Vagina (tissue), 2 donors: ENCODE data around the gene TRO. TPM values are rescaled to one million over a fixed set of nuclear protein-coding genes. Genes with fewer than 3 reads are reported as not detected.

Experiments used
- DNase-seq, 2 donors: peaks; one replicate each; pipeline ENCODE4 v3.0.0-alpha.2; 2017; ENCODE audit errors: extremely low spot score in 2 of 2
- H3K27ac ChIP-seq: fragments of 200-600 bp; sonication (generic); one replicate; pipeline ENCODE4 v1.5.1; 2019
- H3K27me3 ChIP-seq: fragments of 200-600 bp; sonication (generic); one replicate; pipeline ENCODE4 v1.5.1; 2019
- H3K36me3 ChIP-seq, 2 donors: fragments of 200-600 bp; sonication (generic); one replicate each; pipeline ENCODE4 v1.5.1; 2017 to 2019
- H3K4me1 ChIP-seq: fragments of 200-600 bp; sonication (generic); one replicate; pipeline ENCODE4 v1.5.1; 2019
- H3K4me3 ChIP-seq, 2 donors: fragments of 200-600 bp; sonication (generic); 1 replicate in 1 of 2; 2 replicates in 1 of 2; pipeline ENCODE4 v1.5.1; 2016 to 2019
- H3K9me3 ChIP-seq: fragments of 200-600 bp; sonication (generic); one replicate; pipeline ENCODE4 v1.5.1; 2019
- CTCF ChIP-seq, 3 experiments: fragments of 450-650 bp in 2 of 3; fragments of 200-600 bp in 1 of 3; sonication (generic) in 1 of 3; IDR thresholded peaks; one replicate each; pipeline ENCODE4 v1.5.1; 2017 to 2019; ENCODE audit warnings: antibody characterized with exemption in 3 of 3, mild to moderate bottlenecking in 2 of 3, moderate library complexity in 2 of 3
- POLR2A ChIP-seq, 2 donors: fragments of 450-650 bp; IDR thresholded peaks; one replicate each; pipeline ENCODE4 v1.6.1; 2017; ENCODE audit warnings: antibody characterized with exemption in 2 of 2, mild to moderate bottlenecking in 2 of 2, moderate library complexity in 2 of 2
- POLR2AphosphoS5 ChIP-seq, 2 donors: sonication (generic); formaldehyde crosslinking; IDR thresholded peaks; one replicate each; pipeline ENCODE4 v1.9.0; 2017; ENCODE audit warnings: antibody characterized with exemption in 2 of 2, mild to moderate bottlenecking in 2 of 2, low read depth in 1 of 2; ENCODE audit not compliant: insufficient read depth in 1 of 2
- intact Hi-C: fragments of 100-400 bp; cut with DNase I; formaldehyde crosslinking; loops from one replicate; pipeline ENCODE4 v1.15.1; 2023
- total RNA-seq: library from RNA; depleted of rRNA; stranded (reverse); fragments of >200 nt; gene quantifications from one replicate; pipeline ENCODE4 v1.2.3, GENCODE V29; 2016

The TRO gene
- total RNA-seq, 1 donor from 2014 or later, result 12.3 TPM

DNA sequence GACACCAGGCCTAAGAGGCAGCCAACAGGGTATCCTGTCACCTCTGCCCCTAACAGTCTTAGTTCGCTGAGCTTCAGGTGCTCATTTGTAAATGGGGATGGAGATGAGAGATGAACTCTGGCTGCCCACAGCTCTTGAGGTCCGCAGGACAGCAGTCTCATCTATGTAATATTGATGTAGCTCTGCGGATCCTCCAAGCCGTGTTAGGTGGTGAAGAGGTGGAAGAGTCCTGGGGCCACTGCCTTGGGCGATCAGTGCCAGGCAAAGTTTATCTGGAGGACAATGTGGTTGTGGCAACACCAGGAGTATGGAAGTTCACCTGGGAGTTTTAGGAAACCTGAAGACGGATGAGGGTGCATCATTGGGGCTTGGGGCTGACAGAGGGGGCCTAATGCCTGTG is 13.4 kb downstream of the TRO start:
- intact Hi-C loops, result loop anchor here (10.0 kb wide), 1 partner anchor 111 kb away; no protein-coding TSS in a partner anchor
- DNase-seq, result peak in 1 of 2 donors; percentile 77

GRCh38 chrX:54934890-54935289 is 14.3 kb downstream of the TRO start:
- no peaks in the 10 kb centered on the region for H3K27me3 ChIP-seq
- no peak overlapping the region for H3K4me3 ChIP-seq
- DNase-seq, result peak in 1 of 2 donors; percentile 85

More for the DNA sequence above, 13.4 kb downstream of the TRO start:
- Histone ChIP-seq H3K27me3 (no peaks in the 10 kb centered on the region), H3K36me3 (peaks cover 0 to 4% of the 10 kb centered on the region in 2 donors), H3K9me3 (no peaks in the 10 kb centered on the region), H3K27ac (no peak overlapping the region), H3K4me1 (no peaks in the 10 kb centered on the region), H3K4me3 (no peak overlapping the region)
- TF ChIP-seq POLR2A (IDR thresholded peaks at IDR 0.05) (no peak), CTCF (IDR thresholded peaks at IDR 0.05) (no peak), POLR2AphosphoS5 (IDR thresholded peaks at IDR 0.05; ENCODE audit: insufficient read depth in 1 of 2, low read depth in 1 of 2) (no peak)

GRCh38 chrX:54935306-54935705 is 14.7 kb downstream of the TRO start:
- DNase-seq, result no peak
- intact Hi-C loops, result loop anchor here (10.0 kb wide), 1 partner anchor 109 kb away; no protein-coding TSS in a partner anchor
- H3K4me1 ChIP-seq, result no peaks in the 10 kb centered on the region
- no peak overlapping the region for H3K27ac ChIP-seq
- H3K27me3 ChIP-seq, result no peaks in the 10 kb centered on the region
- H3K36me3 ChIP-seq, result no peaks in the 10 kb centered on the region
- TF ChIP-seq CTCF (IDR thresholded peaks at IDR 0.05) (no peak), POLR2AphosphoS5 (IDR thresholded peaks at IDR 0.05; ENCODE audit: insufficient read depth in 1 of 2, low read depth in 1 of 2) (no peak), POLR2A (IDR thresholded peaks at IDR 0.05) (no peak)
- H3K9me3 ChIP-seq, result no peaks in the 10 kb centered on the region
- H3K4me3 ChIP-seq, result no peak overlapping the region

More at GRCh38 chrX:54934890-54935289, 14.3 kb downstream of the TRO start:
- no peaks in the 10 kb centered on the region for H3K4me1 ChIP-seq
- H3K27ac ChIP-seq, result no peak overlapping the region
- no peaks in the 10 kb centered on the region for H3K36me3 ChIP-seq
- no peaks in the 10 kb centered on the region for H3K9me3 ChIP-seq
- TF ChIP-seq POLR2AphosphoS5 (IDR thresholded peaks at IDR 0.05; ENCODE audit: insufficient read depth in 1 of 2, low read depth in 1 of 2), result no peak
- TF ChIP-seq CTCF (IDR thresholded peaks at IDR 0.05), result no peak
- no peak for TF ChIP-seq POLR2A (IDR thresholded peaks at IDR 0.05)
- intact Hi-C loops, result loop anchor here (10.0 kb wide), 1 partner anchor 110 kb away; no protein-coding TSS in a partner anchor

DNA sequence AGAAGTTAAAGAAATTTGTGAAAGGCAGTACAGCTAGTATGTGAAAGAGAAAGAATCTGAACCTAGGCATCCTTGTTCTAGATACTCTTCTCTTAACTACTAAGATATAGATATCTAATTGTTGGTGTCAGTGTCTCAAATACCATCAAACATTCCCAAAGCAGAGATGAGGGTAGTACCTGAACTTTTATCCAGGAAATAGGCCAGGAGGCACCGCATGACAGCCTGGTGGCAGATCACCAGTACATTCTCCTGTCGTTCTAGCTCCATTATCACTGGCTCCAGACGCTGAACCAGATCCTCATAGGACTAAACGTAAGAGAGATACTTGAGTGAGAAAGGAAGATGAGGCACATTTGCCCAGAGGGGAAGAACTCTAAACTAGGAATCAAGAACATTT is 16.8 kb downstream of the TRO start:
- no peak overlapping the region for H3K4me3 ChIP-seq
- no peaks in the 10 kb centered on the region for H3K36me3 ChIP-seq
- DNase-seq, result no peak
- no peak overlapping the region for H3K27ac ChIP-seq
- intact Hi-C loops, result loop anchor here (10.0 kb wide), 1 partner anchor 107 kb away; no protein-coding TSS in a partner anchor
- H3K4me1 ChIP-seq, result no peaks in the 10 kb centered on the region
- no peak for TF ChIP-seq POLR2AphosphoS5 (IDR thresholded peaks at IDR 0.05; ENCODE audit: insufficient read depth in 1 of 2, low read depth in 1 of 2)
- TF ChIP-seq CTCF (IDR thresholded peaks at IDR 0.05), result no peak
- no peak for TF ChIP-seq POLR2A (IDR thresholded peaks at IDR 0.05)
- no peaks in the 10 kb centered on the region for H3K9me3 ChIP-seq
- no peaks in the 10 kb centered on the region for H3K27me3 ChIP-seq

DNA sequence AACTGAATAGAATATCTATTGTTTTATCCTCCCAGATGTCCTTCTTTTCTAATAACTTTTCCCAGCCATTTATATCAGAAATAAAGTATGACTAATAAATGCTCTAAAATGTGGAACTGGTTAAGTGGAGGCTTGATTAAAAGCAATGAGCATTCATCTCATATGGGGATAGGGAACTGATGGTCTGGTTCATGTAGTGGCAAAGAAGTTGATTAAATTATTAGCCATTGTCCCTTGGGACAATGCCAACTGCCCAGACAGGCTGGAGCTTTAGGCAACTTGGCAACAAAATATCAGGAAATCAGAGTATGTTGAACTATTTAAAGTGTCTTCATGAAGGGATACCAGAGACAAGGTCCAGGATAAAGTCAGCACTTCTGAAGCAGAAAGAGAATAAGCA is 24.2 kb downstream of the TRO start:
- H3K27me3 ChIP-seq, result no peaks in the 10 kb centered on the region

More for the DNA sequence above, 24.2 kb downstream of the TRO start:
- Histone ChIP-seq H3K27ac (no peak overlapping the region), H3K36me3 (no peaks in the 10 kb centered on the region), H3K9me3 (no peaks in the 10 kb centered on the region), H3K4me3 (no peak overlapping the region), H3K4me1 (no peaks in the 10 kb centered on the region)
- TF ChIP-seq POLR2AphosphoS5 (IDR thresholded peaks at IDR 0.05; ENCODE audit: insufficient read depth in 1 of 2, low read depth in 1 of 2) (no peak), CTCF (IDR thresholded peaks at IDR 0.05) (no peak), POLR2A (IDR thresholded peaks at IDR 0.05) (no peak)
- no peak for DNase-seq
- intact Hi-C loops, result no loop called here
